GM10266 (cell line): ENCODE measurements around the gene NPTX2.

Experiments
- DNase-seq: peaks from one replicate; pipeline ENCODE4 v3.0.0; 2012; ENCODE audit errors: extremely low spot score
- TF ChIP-seq, protein P1 (sequence below): IDR thresholded peaks from 2 replicates; pipeline ENCODE4 v1.5.1; 2012; ENCODE audit warnings: mild to moderate bottlenecking, low read depth; ENCODE audit not compliant: control insufficient read depth, insufficient read depth; ENCODE audit errors: missing control alignments

The NPTX2 gene

DNA sequence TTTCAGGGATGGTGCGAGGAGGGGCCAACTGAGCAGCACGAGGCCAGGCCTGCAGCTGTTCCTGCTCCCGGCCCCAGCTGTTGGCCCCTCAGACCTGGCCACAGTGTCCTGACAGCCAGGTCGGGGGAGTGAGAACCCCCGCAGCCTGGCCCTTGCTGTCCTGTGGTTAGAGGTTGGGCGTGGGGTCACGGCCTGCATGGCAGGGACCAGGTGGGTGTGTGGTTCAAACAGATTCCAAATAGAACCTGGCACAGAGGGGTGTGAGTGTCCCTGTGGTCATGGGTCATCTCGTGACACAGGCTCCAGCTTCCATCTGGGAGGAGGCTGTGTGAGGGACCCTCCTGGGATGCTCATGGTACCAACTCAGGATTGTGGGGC, 10.3 kb downstream of the NPTX2 start:
- DNase-seq: no peak
- TF ChIP-seq, protein P1, sequence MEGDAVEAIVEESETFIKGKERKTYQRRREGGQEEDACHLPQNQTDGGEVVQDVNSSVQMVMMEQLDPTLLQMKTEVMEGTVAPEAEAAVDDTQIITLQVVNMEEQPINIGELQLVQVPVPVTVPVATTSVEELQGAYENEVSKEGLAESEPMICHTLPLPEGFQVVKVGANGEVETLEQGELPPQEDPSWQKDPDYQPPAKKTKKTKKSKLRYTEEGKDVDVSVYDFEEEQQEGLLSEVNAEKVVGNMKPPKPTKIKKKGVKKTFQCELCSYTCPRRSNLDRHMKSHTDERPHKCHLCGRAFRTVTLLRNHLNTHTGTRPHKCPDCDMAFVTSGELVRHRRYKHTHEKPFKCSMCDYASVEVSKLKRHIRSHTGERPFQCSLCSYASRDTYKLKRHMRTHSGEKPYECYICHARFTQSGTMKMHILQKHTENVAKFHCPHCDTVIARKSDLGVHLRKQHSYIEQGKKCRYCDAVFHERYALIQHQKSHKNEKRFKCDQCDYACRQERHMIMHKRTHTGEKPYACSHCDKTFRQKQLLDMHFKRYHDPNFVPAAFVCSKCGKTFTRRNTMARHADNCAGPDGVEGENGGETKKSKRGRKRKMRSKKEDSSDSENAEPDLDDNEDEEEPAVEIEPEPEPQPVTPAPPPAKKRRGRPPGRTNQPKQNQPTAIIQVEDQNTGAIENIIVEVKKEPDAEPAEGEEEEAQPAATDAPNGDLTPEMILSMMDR: no peak

DNA sequence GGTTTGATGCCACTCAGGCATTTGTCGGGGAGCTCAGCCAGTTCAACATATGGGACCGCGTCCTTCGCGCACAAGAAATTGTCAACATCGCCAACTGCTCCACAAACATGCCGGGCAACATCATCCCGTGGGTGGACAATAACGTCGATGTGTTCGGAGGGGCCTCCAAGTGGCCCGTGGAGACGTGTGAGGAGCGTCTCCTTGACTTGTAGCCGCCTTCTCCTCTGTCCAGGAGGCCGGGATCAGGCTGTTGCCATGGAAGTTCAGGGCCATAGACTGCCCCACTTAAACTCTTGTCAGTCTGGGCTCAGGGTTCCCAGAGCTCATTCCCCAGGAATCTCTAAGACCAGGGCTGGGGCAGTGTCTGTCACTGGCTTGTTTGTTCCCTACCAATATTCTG, 11.3 kb downstream of the NPTX2 start:
- TF ChIP-seq, protein P1: no peak
- no peak for DNase-seq

DNA sequence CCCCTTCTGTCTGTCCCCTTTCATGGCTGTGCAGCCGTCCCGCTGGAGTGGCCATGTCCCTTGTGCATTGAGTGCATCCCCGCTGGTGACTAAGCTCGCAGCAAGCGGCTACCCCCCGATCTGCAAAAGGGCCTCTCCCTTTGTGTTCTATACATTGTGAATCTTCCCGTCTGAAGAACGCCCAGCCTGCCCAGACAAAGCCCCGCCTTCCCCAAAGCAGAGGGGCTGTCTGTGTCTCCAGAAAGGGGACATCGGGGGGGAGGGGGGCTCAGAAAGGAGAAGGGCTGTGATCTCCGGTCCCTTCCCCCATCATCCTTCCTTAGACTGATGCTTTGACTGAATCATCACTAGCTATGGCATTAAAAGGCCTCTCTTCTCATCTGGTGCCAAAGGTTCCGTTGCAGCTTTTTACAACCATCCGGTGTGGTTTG, 11.9 kb downstream of the NPTX2 start:
- DNase-seq: no peak
- TF ChIP-seq, protein P1: no peak

DNA sequence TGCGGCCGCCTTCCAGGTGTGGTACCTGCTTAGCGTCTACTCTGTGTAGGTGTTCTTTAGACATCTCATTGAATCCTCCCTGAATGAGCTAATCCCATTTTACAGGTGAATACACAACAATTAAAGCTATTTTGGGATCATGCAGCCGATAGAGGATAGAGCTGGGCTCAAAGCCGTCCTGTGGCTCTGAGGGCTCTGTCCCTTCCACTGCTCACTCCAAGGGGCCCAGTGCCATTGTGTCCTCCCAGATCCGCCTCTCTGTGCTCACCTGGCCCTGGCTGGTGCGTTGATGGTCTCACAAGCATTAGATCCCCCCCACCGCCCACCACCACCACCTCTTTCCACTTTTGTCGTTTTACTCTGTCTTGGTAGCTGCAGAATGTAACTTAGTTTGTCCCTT, 13.1 kb downstream of the NPTX2 start:
- TF ChIP-seq, protein P1: no peak
- DNase-seq: no peak

DNA sequence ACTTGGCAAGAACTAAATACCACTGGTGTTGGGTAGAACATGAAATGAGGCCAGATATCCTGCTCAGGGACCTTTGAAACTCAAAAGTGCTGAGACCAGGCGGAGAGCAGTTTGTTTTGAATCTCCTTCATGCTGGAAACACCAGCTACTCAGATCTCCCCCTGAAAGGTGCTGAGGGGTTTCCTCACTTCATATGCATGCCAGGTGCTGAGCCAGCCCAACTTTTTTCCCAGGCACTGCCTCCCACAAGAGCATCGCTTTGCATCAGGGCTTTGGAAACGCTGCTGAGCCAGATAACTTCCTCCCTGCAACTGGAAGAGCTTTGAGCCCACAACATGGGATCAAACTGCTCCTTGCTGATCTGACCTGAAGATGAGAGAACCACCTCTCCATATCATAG, 13.7 kb downstream of the NPTX2 start:
- DNase-seq: no peak
- TF ChIP-seq, protein P1: no peak

DNA sequence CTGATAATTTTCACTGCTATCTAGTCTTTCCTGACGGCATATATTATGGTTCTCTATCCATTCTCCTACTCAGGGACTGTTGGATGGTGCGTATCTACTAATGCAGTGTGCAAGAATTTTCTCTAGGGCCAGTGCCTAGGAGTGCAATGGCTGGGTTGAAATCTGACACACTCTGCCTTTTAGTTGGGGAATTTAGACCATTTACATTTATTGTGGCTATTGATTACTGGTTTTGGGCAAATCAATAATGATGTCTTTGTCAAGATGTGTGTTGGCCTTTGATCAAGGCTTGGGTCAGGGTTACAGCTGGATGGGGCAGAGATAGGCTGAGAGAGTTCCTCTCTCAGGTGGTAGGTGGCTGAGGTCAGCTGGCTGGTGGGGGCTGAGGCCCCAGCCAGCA, 21.8 kb downstream of the NPTX2 start:
- DNase-seq: no peak
- TF ChIP-seq, protein P1: no peak

DNA sequence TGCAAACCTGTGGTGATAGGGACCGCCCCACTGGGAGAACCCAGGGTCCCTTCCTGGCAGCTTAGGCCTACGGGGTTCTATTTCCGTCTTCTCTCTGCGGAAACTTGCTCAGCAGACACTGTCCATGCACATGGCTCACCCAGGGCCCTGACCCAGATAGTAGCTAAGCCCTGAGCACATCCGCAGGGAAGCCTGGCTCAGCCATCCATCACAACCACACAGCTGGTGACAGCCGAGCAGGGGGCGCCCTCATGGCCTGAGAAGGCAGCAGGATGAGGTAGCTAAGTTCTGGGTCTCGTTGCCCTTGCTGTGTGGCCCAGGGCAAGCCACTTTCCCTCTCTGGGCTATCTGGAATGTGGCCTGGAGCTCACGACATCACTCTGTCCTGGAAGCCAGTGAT, 23.3 kb downstream of the NPTX2 start:
- no peak for DNase-seq
- TF ChIP-seq, protein P1: no peak
